SK-N-MC (cell line): ENCODE data around the gene C13orf46.
"Not testable (repeated sequence)": the region's sequence is repeated elsewhere in the genome, so short reads cannot be mapped to it uniquely, and the experiment has no call there.

Source experiments
- DNase-seq: peaks from one replicate; pipeline ENCODE4 v3.0.0-alpha.2; 2011; ENCODE audit warnings: low read depth, low spot score
- H3K27ac ChIP-seq: fragments of 200-600 bp; sonication (generic); 2 replicates; pipeline ENCODE4 v1.5.1; 2016; ENCODE audit warnings: mixed run types
- H3K36me3 ChIP-seq: fragments of 200-600 bp; sonication (generic); 2 replicates; pipeline ENCODE4 v1.6.1; 2017; ENCODE audit warnings: antibody characterized with exemption, low read length, mixed read lengths; ENCODE audit not compliant: insufficient read depth
- H3K4me3 ChIP-seq: fragments of 200-600 bp; sonication (generic); 2 replicates; pipeline ENCODE4 v1.5.1; 2016
- H3K9ac ChIP-seq: fragments of 200-600 bp; sonication (generic); 2 replicates; pipeline ENCODE4 v1.8.0; 2017; ENCODE audit warnings: mixed run types, mixed read lengths; ENCODE audit not compliant: insufficient read length
- H3K9me3 ChIP-seq: fragments of 200-600 bp; sonication (generic); 2 replicates; pipeline ENCODE4 v1.6.1; 2017; ENCODE audit warnings: low read depth, mild to moderate bottlenecking, antibody characterized with exemption, low read length, moderate library complexity, mixed read lengths
- EZH2 ChIP-seq: fragments of 200-600 bp; sonication (generic); IDR thresholded peaks from one replicate; pipeline ENCODE4 v1.6.1; 2017; ENCODE audit warnings: antibody characterized with exemption
- FOXP2 ChIP-seq: optimal IDR thresholded peaks from 2 replicates; pipeline ENCODE3; 2011; ENCODE audit warnings: mild to moderate bottlenecking, moderate library complexity; ENCODE audit not compliant: insufficient read depth; ENCODE audit errors: extremely low read length, control extremely low read depth
- POLR2AphosphoS5 ChIP-seq: IDR thresholded peaks from 2 replicates; pipeline ENCODE4 v1.6.1; 2012; ENCODE audit warnings: mild to moderate bottlenecking, low read depth, low read length, borderline replicate concordance

The C13orf46 gene

DNA sequence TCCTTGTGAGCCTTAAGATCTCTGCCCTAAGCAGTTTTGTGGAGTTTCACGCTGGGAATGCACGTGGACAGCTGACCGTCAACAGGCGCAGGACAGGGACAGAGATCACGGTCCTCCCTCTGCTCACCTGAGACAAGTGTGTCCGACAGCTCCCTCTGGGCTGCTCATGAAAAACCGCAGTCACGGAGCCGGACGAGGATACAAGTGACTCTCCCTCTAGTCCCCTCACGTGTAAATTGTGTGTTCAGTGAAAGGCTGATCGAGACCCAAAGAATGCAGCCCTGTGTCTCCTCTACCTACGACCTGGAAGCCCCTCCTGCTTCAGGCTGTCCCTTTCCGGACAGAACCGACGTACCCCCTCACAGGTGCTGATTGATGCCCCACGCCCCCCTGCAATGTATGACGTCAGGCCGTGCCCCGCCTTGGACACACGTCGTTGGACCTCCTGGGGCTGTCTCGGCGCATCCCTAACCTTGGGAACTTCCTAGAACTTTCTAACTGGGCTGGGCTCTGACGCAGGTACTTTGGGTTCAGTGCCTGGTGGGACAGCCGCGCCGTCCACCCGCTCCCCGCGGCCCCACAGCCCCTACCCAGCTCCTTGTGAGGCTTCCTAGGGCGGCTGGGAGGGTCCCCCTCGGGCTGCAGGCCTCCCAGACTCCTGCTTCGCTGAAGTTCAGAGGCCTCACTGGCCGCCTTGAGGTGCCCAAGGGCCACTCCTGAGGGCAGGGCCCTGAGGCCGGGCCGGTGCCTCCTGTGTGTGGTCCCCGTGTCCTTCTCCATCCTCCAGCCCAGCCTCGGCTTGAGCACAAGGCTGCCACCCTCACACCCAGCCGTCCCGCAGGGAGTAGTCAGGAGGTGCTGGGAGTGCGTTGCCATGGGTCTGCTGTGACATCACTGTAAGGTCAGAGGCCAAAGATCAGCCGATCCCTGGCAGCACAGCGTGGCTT, at the start of gene C13orf46:
Gene C13orf46, minus strand, starts transcription at position 859 of the 947 bp plus-strand sequence. Its CDS starts 79 bp downstream, at position 780.
- DNase-seq = no peak
- no peak within 1 kb of the TSS for H3K9ac ChIP-seq
- no peaks in the 10 kb centered on the region for H3K36me3 ChIP-seq
- no peak within 1 kb of the TSS for H3K4me3 ChIP-seq
- H3K27ac ChIP-seq = no peak within 1 kb of the TSS
- no peaks in the 10 kb centered on the region for H3K9me3 ChIP-seq
- TF ChIP-seq POLR2AphosphoS5 (no peak), EZH2 (no peak), FOXP2 (no peak)

DNA sequence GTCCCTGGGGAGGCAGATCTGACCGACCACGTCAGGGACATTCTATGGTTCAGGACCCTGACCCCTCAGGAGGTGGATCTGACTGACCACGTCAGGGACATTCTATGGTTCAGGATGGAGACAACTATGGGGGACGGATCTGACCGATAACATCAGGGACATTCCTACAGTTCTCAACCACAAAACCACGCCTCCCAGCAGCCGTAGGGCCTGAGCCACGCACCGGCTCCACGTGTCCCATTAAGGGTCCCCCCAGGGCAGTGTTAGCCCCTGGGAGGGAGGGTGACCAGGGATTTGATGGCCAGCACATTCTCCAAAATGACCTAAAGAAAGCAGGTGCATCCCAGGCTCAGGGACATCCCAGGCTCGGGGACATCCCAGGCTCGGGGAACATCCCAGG, 49.0 kb upstream of the C13orf46 start:
- H3K9ac ChIP-seq = no peak overlapping the region
- no peak for DNase-seq
- TF ChIP-seq FOXP2 (no peak), EZH2 (no peak)
- no peak overlapping the region for H3K4me3 ChIP-seq
- H3K9me3 ChIP-seq = no peaks in the 10 kb centered on the region
- no peaks in the 10 kb centered on the region for H3K36me3 ChIP-seq
- no peak overlapping the region for H3K27ac ChIP-seq

DNA sequence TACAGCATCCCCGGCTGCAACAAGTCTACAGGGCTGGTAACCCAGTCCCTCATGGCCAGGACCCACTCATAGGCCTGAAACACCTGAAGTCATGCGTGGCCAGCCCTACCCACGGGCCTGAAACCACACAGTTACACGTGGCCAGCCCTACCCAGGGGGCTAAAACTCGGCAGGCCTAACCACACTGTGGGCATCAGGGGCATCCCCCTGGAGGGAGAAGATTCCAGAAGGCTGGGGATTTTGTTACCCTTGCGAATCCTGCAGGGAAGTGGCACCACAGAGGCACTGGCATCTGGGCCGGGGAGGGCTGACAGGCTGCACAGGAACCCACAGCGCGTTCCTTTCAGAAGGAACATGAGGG, 48.4 kb upstream of the C13orf46 start:
- no peaks in the 10 kb centered on the region for H3K36me3 ChIP-seq
- H3K9ac ChIP-seq = no peak overlapping the region
- H3K4me3 ChIP-seq = no peak overlapping the region
- DNase-seq = no peak
- no peaks in the 10 kb centered on the region for H3K9me3 ChIP-seq
- TF ChIP-seq FOXP2 (no peak), POLR2AphosphoS5 (no peak), EZH2 (no peak)
- no peak overlapping the region for H3K27ac ChIP-seq

DNA sequence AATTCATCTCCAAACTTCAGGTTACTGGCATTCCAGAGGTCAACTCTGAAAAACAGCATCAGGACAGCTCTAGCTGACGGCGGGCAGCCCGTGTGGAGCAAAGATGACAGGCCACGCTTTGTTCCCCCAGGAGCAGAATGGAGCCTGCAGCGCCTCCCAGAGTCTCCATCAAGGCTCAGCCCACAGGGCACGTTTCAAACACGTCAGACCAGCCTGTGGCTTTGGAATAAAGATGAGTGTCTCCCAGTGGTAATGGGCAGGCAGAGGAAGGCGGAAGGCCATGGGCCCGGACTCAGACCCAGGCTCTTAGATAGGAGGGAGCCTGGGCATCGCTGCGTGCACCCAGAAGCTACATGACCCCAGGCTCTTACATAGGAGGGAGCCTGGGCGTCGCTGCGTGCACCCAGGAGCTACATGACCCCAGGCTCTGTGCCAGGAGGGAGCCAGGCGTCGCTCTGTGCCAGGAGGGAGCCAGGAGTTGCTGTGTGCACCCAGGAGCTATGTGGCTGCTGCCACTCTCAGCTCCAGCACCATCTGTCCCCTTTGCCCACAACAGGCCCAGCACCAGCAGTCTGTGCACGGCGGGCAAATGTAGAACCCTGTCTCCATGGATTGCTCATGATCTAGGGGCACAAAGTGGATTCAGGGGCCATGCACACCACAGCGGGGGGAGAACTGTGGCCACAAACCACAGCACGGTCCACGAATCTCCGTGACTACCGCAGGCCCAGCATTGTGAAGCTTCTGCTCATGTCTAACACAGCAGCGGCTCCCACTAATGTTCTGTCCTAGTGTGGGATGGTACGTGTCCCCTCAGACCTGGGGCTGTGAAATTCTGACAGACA, 47.8 kb upstream of the C13orf46 start:
- no peak for TF ChIP-seq POLR2AphosphoS5
- no peak for TF ChIP-seq FOXP2
- no peak for TF ChIP-seq EZH2
- DNase-seq = no peak
- H3K9me3 ChIP-seq = no peaks in the 10 kb centered on the region
- no peak overlapping the region for H3K27ac ChIP-seq
- no peak overlapping the region for H3K9ac ChIP-seq
- no peaks in the 10 kb centered on the region for H3K36me3 ChIP-seq
- H3K4me3 ChIP-seq = no peak overlapping the region

DNA sequence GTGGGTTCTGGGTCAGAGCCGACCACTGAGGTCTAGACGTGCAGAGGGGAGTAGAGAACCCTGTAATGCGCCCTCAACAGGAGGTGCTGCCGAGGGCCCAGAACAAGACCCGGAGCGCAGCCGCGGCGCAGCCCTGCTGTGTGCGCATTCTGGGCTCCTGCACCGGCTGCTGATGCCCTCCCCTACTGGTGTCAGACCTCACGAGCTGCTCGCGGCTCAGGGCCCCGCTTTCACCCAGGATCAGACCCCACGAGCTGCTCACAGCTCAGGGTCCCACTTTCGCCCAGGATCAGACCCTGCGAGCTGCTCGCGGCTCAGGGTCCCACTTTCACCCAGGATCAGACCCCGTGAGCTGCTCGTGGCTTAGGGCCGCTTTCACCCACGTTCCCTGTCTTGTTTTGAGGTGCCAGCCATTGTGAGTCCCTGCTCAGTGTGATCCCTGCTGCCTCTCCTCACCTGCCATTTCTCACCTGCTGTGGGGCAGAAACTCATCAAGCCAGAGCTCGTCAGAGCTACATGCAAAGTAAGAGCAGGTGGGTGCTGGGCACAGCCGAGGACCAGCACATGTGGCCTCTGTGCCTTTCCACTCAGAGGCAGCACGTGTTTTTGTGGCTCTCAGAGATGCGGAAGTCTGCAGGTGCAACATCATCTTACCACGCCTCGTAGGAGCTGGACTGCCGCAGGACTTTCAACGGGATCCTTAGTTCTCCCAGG, 47.0 kb upstream of the C13orf46 start:
- TF ChIP-seq EZH2 (no peak), FOXP2 (no peak), POLR2AphosphoS5 (no peak)
- Histone ChIP-seq H3K9me3 (no peaks in the 10 kb centered on the region), H3K9ac (no peak overlapping the region), H3K4me3 (no peak overlapping the region), H3K36me3 (no peaks in the 10 kb centered on the region), H3K27ac (no peak overlapping the region)
- DNase-seq = no peak

DNA sequence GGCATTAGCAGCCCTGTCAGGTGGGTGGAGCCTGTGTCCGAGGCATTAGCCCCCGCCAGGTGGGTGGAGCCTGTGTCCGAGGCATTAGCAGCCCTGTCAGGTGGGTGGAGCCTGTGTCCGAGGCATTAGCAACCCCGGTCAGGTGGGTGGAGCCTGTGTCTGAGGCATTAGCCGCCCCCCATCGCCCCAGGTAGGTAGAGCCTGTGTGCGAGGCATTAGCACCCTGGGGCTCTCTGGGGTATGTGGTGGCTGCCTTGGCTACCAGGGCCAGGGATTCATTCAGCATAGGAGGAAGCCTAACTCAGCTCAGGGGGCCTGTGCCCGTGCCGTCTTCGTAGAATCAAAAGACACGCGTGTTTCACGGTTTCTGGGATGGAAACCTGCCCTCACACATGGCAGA, 46.3 kb upstream of the C13orf46 start:
- H3K27ac ChIP-seq, H3K4me3 ChIP-seq, DNase-seq, H3K9me3 ChIP-seq, H3K36me3 ChIP-seq, H3K9ac ChIP-seq: not testable (repeated sequence)

DNA sequence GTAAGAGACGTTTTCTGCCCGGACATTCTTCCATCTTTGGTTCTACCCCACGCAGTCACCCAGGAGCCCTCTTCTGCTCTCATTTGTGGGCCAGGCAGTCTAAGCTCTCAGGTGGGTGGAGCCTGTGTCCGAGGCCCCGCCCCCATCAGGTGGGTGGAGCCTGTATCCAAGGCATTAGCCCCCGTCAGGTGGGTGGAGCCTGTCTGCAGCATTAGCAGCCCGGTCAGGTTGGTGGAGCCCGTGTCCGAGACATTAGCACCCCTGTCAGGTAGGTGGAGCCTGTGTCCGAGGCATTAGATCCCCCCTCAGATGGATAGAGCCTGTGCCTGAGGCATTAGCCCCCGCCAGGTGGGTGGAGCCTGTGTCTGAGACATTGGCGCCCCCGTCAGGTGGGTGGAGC, 45.5 kb upstream of the C13orf46 start:
- TF ChIP-seq POLR2AphosphoS5 = no peak
- no peak for TF ChIP-seq EZH2
- TF ChIP-seq FOXP2 = no peak

DNA sequence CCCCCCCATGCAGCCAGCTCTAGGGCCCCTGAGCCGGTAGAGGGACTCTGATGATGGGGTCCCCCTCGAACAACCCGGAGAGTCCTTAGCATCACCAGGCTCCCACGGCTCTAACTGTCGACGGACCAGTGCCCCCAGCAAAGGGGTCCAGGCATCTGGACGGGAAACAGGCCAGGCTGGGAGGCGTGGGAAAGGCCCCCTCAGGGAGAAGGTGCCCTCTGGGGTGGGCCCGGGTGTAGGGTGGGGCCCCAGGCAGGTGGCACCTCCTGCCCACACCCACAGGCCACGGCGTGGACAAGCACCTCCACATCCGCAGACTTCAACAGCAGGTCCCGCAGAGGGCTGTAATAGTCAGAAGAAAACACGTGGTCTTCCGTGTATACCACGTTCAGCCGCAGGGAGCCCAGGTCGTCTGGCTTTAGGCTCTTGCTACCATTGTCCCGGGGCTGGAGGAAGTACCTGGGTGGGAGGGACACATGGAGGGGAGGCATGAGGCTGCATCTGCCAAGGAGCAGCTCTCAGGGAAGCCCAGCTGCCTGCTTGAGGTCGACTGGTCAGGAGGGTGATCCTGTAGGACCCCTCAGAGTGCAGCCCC, 44.7 kb upstream of the C13orf46 start:
- H3K36me3 ChIP-seq = no peaks in the 10 kb centered on the region
- no peak for DNase-seq
- no peak overlapping the region for H3K4me3 ChIP-seq

More for the DNA sequence above, 45.5 kb upstream of the C13orf46 start:
- Histone ChIP-seq H3K9me3 (no peaks in the 10 kb centered on the region), H3K27ac (no peak overlapping the region), H3K36me3 (no peaks in the 10 kb centered on the region), H3K4me3 (no peak overlapping the region), H3K9ac (no peak overlapping the region)
- no peak for DNase-seq

More for the DNA sequence above, 44.7 kb upstream of the C13orf46 start:
- TF ChIP-seq FOXP2 = no peak
- no peak for TF ChIP-seq POLR2AphosphoS5
- TF ChIP-seq EZH2 = no peak
- Histone ChIP-seq H3K9me3 (no peaks in the 10 kb centered on the region), H3K27ac (no peak overlapping the region), H3K9ac (no peak overlapping the region)
